GM13976 (cell line): Measurements from ENCODE around the gene CABCOCO1.

Experiments
- DNase-seq: peaks from one replicate; pipeline ENCODE4 v3.0.0; 2012; ENCODE audit warnings: low spot score
- CTCF ChIP-seq: IDR thresholded peaks from 2 replicates; pipeline ENCODE4 v1.5.1; 2012; ENCODE audit warnings: borderline replicate concordance, mild to moderate bottlenecking; ENCODE audit not compliant: insufficient read depth; ENCODE audit errors: extremely low read depth, missing control alignments, control extremely low read depth
- in situ Hi-C: fragments of 300-500 bp; cut with MboI; formaldehyde crosslinking; loops from one replicate; pipeline ENCODE4 v1.12.0; 2022; ENCODE audit warnings: low sequenced_read_pairs, mixed read lengths, inconsistent platforms; ENCODE audit not compliant: unreplicated experiment

The CABCOCO1 gene

GRCh38 chr10:61635932-61636331 is 26.8 kb upstream of the CABCOCO1 start:
- no peak for DNase-seq
- in situ Hi-C loops = no loop called here
- TF ChIP-seq CTCF = no peak

DNA sequence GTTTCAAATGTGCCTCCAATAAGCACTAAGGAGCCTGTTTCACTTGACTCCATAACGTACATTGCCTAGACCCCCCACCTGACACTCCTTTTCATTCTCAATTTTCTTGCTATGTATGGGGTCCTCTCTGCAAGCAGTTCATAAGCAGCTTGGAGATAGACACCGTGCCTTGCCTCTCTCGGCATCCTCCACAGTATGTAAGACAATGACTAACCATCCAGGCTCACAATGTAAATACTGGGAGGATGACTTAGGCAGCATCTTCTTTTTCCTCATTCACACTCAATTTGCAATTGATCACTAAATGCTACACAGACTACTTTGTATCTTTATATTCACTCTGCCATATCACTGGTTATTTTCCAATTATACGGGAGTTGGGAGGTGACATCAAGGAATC is 22.8 kb upstream of the CABCOCO1 start:
- TF ChIP-seq CTCF = no peak
- in situ Hi-C loops = no loop called here
- no peak for DNase-seq

DNA sequence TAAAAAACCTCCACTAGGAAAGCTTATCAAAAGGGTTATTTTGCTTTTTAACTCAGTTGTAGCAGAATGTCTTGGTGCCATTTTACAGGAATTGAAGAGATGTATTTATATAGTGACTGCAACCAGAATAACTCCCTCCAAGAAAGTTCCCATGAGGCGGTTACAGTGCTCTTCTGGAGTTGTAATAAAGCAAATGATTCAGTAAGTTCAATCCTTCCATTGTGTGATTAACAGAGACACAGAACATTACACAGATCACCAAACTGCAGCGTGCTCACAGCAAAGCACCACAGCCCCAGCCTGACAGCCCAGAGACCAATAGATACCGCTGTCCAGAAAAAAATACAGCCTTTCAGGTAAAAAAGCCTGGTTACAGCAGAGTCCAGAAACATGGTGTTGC is 21.9 kb upstream of the CABCOCO1 start:
- in situ Hi-C loops = no loop called here
- no peak for DNase-seq
- no peak for TF ChIP-seq CTCF

GRCh38 chr10:61642150-61642571 is 20.6 kb upstream of the CABCOCO1 start:
- in situ Hi-C loops = no loop called here
- no peak for TF ChIP-seq CTCF

DNA sequence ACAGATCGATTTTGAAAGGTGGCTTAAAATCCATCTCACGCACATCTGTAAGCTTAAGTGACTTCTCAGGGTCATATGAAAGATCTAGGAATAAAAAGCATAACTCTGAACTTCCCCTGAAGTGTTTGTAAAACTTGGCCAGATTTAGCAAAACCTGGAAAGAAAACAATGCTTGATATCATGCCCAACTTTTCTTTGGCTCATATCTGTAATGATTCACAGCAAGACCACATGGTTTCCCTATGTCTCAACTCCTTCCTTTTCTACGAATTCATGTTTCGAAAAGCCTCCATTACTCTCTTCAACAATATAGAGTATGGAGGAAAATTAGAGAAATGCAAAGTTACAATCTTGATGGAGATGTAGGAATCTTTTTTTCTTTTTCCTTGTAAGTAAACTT is 20.1 kb upstream of the CABCOCO1 start:
- in situ Hi-C loops = no loop called here
- DNase-seq = no peak
- TF ChIP-seq CTCF = no peak

More at GRCh38 chr10:61642150-61642571, 20.6 kb upstream of the CABCOCO1 start:
- no peak for DNase-seq

DNA sequence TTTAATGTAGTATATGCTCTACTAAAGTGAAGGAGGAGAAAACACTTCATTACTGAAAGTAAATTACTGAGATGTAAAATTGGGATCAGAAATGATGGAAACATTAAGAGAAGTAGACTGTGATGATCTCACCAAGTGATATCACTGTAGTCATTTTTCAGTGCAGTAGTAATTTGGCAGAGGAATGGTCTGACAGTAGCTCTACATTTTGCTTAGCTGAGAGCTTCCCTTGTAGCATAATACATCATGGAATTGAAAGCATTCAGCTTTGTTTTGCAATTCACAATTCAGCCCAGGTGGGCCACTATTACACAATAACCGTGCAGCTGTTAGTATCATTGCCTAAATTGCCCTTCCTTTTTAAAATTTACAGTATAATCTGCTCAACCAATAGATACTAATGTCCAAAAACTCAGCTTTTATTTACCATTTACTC is 19.4 kb upstream of the CABCOCO1 start:
- in situ Hi-C loops = no loop called here
- DNase-seq = no peak
- no peak for TF ChIP-seq CTCF

DNA sequence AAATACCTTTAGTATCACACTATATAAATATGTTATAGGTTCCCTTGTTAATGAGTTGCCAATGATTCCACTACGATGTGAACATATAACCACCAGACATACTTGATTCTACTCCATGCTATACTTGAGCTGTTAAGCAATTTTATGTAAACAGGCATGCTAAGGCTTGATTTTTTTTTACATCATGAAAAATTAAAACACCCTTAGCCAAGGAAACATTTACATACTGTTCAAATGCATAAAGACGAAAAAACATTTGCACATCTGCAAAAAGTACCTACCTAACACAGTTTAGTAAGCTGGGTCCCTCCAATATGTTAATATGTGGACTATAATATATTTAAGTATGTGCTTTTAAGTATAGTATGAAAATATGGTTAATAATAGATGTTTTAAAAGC is 9.0 kb upstream of the CABCOCO1 start:
- no peak for TF ChIP-seq CTCF
- DNase-seq = no peak
- in situ Hi-C loops = no loop called here
